Epithelial cell of esophagus (primary cell): ENCODE results near the gene MAP3K12.

Experiments used
- DNase-seq: peaks from one replicate; pipeline ENCODE4 v3.0.0; 2010; ENCODE audit warnings: low read depth
- H3K4me3 ChIP-seq: 2 replicates; pipeline ENCODE4 v1.5.1; 2011; ENCODE audit warnings: mild to moderate bottlenecking, low read length, control low read depth
- TF ChIP-seq, protein P1 (sequence below): IDR thresholded peaks from 2 replicates; pipeline ENCODE4 v1.5.1; 2011; ENCODE audit warnings: low read depth, mild to moderate bottlenecking, low read length, control low read depth, inconsistent platforms; ENCODE audit not compliant: insufficient read depth; ENCODE audit errors: missing control alignments

Gene MAP3K12

GRCh38 chr12:53523131-53523530, 23.9 kb upstream of the MAP3K12 start:
- H3K4me3 ChIP-seq: no peak overlapping the region
- TF ChIP-seq, protein P1, sequence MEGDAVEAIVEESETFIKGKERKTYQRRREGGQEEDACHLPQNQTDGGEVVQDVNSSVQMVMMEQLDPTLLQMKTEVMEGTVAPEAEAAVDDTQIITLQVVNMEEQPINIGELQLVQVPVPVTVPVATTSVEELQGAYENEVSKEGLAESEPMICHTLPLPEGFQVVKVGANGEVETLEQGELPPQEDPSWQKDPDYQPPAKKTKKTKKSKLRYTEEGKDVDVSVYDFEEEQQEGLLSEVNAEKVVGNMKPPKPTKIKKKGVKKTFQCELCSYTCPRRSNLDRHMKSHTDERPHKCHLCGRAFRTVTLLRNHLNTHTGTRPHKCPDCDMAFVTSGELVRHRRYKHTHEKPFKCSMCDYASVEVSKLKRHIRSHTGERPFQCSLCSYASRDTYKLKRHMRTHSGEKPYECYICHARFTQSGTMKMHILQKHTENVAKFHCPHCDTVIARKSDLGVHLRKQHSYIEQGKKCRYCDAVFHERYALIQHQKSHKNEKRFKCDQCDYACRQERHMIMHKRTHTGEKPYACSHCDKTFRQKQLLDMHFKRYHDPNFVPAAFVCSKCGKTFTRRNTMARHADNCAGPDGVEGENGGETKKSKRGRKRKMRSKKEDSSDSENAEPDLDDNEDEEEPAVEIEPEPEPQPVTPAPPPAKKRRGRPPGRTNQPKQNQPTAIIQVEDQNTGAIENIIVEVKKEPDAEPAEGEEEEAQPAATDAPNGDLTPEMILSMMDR: no peak
- no peak for DNase-seq

DNA sequence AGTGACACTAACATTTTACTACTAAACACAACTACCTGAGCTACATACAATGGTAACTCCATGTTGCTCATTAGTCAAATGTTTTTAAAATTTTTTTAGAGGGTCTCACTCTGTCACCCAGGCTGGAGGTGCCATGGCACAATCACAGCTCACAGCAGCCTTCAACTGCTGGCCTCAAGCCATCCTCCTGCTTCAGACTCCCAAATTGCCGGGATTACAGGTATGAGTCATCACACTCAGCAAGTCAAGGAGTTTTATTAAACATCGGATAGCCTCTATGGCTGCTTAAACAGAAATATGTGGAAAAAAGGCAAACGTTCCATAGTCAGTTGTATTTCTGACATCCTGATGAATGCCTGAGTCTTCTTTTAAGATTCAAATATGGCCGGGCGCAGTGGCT, 19.1 kb upstream of the MAP3K12 start:
- no peak for DNase-seq
- no peak overlapping the region for H3K4me3 ChIP-seq
- TF ChIP-seq, protein P1: no peak

DNA sequence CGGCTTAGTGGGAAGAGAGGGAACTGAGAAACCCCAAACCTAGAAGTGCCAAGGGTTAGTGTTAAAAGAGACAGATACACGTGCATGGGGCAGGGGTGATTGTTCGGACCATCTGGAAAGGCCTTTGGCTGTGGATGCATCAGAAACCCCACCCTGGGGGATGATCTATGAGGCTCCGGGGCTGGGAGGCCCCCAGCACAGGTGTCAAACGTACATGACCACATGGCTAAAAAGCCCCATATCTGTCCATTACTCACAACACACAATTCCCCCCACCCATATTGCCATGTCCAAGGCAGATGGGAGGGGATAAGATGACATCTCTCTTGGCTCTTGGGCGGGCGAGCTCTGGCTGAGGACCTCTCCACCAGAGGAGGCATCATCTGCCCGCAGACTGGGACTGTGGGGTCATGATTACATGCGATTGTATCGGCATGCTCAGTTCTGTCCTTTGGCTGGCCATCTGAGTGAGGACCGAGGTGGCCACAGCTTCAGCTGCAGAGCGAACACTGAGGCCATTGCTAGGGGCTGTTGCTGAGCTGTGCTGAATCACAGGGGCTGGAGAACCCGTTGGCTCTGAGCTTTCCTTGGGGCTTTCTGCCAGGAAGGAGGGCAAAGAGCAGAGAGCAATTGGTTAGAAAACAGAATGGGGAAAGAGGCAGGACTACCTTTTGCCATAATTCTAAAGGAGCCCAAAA, 17.6 kb upstream of the MAP3K12 start:
- no peak overlapping the region for H3K4me3 ChIP-seq
- DNase-seq: no peak
- TF ChIP-seq, protein P1: no peak

- DNase-seq: no peak
- TF ChIP-seq, protein P1: no peak
- H3K4me3 ChIP-seq: no peak overlapping the region
Observed at GRCh38 chr12:53515291-53515680, 16.0 kb upstream of the MAP3K12 start.

- no peak overlapping the region for H3K4me3 ChIP-seq
- DNase-seq: no peak
- TF ChIP-seq, protein P1: no peak
Observed at GRCh38 chr12:53514628-53515290, 15.5 kb upstream of the MAP3K12 start.

GRCh38 chr12:53513712-53514410, 14.6 kb upstream of the MAP3K12 start:
- TF ChIP-seq, protein P1: no peak
- no peak overlapping the region for H3K4me3 ChIP-seq
- DNase-seq: no peak
